NCI-H2081 treated with DMSO at 0.1 percent for 48 hours (cell line): ENCODE measurements around the gene AGXT.

Experiments used
- DNase-seq: peaks from one replicate; lab custom pipeline; 2025; lab: John Stamatoyannopoulos, UW

The AGXT gene

GRCh38 chr2:240899468-240899865, 30.8 kb downstream of the AGXT start:
- DNase-seq = no peak

- DNase-seq = no peak
These were observed 31.7 kb downstream of the AGXT start for GRCh38 chr2:240900141-240900860.

GRCh38 chr2:240901986-240902614, 33.5 kb downstream of the AGXT start:
- no peak for DNase-seq

GRCh38 chr2:240902615-240903041, 34.0 kb downstream of the AGXT start:
- no peak for DNase-seq

GRCh38 chr2:240903191-240904060, 34.8 kb downstream of the AGXT start:
- DNase-seq = no peak

- no peak for DNase-seq
These were observed 35.9 kb downstream of the AGXT start for GRCh38 chr2:240904216-240905175.

- DNase-seq = no peak
These were observed 36.7 kb downstream of the AGXT start for GRCh38 chr2:240905176-240905781.

GRCh38 chr2:240906141-240906910, 37.7 kb downstream of the AGXT start, which contains the start of gene CROCC2:
Gene CROCC2 (plus strand): TSS chr2:240906336. CDS start chr2:240906514, 178 bp downstream.
- DNase-seq = no peak

- DNase-seq = no peak
These were observed 38.4 kb downstream of the AGXT start for GRCh38 chr2:240906911-240907590.

- DNase-seq = no peak
These were observed 40.8 kb downstream of the AGXT start for GRCh38 chr2:240909216-240909974.

GRCh38 chr2:240911641-240912265, 43.1 kb downstream of the AGXT start:
- no peak for DNase-seq

- DNase-seq = no peak
These were observed 44.5 kb downstream of the AGXT start for GRCh38 chr2:240912878-240913809.

- no peak for DNase-seq
These were observed 45.4 kb downstream of the AGXT start for GRCh38 chr2:240913810-240914644.

GRCh38 chr2:240914645-240915525, 46.3 kb downstream of the AGXT start:
- DNase-seq = no peak
